Adipose tissue (tissue), 3 donors: Measurements from ENCODE around the gene CT45A9. TPM values are rescaled to one million over a fixed set of nuclear protein-coding genes. Genes with fewer than 3 reads are reported as not detected.
"Not testable (repeated sequence)": the region's sequence is repeated elsewhere in the genome, so short reads cannot be mapped to it uniquely, and the experiment has no call there.

ENCODE experiments used
- H3K27ac ChIP-seq: one replicate; pipeline ENCODE4 v1.5.1; 2013; ENCODE audit warnings: low read depth, low read length
- WGBS, 3 donors: extraction: QIAGEN DNeasy Blood & Tissue Kit; methylation state at CpG; one replicate each; pipeline ENCODE4 v1.1.7; 2013; 5-methylcytosine and 5-hydroxymethylcytosine counted together
- polyA plus RNA-seq, 3 donors: library from polyadenylated mRNA; stranded (reverse); fragments of 200-250 nt; gene quantifications; one replicate each; pipeline ENCODE4 v1.2.3, GENCODE V29; 2013
- donor health status: healthy with polysubstance abuse.
- donor health status: Bipolar disorder and iron deficiency.
- donor health status: healthy.

The CT45A9 gene, protein sequence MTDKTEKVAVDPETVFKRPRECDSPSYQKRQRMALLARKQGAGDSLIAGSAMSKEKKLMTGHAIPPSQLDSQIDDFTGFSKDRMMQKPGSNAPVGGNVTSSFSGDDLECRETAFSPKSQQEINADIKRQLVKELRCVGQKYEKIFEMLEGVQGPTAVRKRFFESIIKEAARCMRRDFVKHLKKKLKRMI
- polyA plus RNA-seq: not detected

DNA sequence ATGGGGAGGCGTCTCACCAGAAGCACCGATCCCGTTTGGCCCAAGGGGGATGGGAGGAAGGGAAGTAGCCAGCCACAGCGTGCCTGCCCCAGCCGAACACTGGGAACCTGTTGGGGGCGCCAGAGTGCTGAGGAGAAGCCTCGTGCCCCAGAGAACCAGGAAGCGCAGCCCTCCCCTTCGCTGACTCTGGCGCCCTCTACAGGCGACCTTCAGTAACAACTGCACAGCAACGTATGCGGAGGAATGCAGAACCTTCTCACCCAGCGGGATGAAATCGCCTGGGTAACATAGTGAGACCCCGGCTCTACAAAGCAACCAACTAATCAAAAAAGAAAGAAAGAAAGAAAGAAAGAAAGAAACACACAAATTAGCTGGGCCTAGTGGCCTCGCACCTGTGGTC, at the start of gene CT45A9:
Gene CT45A9, minus strand, starts transcription at position 101 of the 400 bp plus-strand sequence. CDS start 3,751 bp downstream, outside the sequence.
- WGBS, 3 donors: no CpG with 5 or more reads among the region's 17 CpGs

DNA sequence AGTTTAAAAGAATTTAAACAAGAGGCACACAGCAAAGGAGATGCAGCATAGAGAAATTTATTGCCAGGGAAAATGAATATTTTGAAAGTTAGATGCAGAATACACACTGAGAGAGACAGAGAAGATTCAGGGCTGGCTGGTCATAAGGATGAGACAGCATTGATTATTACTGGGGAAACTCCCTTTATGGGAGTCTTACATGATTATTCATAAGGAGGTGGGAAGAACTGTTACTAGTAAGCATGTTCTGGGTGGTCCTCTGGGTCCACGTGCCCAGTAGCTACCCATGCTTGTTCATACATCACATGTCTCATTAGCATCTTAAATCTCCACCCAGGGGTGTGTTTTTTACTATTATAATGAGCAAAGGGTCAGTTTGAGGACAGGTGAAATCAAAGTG, 48.9 kb upstream of the CT45A9 start:
- WGBS, 3 donors: 44 to 52% (median 47%) methylated on average over 1 of the region's 1 CpG

More for the DNA sequence above, at the start of gene CT45A9:
- not testable (repeated sequence) for H3K27ac ChIP-seq

DNA sequence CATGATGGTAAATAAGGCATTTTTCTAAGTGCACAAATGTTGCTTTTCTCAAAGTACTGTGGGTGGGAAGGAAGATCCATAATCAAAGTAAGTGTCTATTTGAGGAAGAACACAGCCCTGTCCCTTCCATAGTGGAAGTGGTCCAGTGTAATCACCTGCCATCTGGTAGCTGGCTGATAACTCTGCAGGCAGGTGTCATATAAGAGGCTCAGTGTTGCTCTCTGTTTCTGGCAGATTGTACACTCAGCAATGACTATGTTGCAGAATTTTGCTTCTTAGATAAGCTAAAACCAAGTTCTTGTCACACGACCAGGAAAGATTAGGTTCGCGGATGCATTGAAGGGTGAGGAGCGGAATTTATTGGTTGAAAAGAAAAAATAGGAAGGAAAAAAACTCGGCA, 42.8 kb upstream of the CT45A9 start:
- no peak overlapping the region for H3K27ac ChIP-seq
- WGBS, 3 donors: 64 to 88% (median 84%) methylated on average over 4 to 5 of the region's 5 CpGs

More for the DNA sequence above, 48.9 kb upstream of the CT45A9 start:
- H3K27ac ChIP-seq: not testable (repeated sequence)

DNA sequence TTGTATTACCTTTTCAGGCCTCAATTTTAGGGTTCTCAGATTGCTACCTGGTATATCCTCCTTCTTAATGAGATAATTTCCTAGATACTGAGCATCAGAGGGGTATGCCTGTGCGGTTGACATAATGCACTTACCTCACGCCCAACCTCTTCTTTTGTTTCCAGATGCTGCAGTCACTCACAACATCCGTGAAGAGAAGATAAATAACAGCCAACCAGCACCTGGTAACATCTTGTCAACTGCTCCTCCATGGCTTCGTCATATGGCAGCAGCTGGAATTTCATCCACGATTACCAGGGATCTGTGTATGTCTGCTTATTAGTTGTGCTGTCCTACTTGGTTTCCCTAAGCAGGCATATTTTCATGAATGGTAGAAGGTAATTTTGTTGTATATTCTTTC, 38.6 kb upstream of the CT45A9 start:
- 74 to 87% (median 75%) methylated on average over 5 of the region's 5 CpGs for WGBS, 3 donors

DNA sequence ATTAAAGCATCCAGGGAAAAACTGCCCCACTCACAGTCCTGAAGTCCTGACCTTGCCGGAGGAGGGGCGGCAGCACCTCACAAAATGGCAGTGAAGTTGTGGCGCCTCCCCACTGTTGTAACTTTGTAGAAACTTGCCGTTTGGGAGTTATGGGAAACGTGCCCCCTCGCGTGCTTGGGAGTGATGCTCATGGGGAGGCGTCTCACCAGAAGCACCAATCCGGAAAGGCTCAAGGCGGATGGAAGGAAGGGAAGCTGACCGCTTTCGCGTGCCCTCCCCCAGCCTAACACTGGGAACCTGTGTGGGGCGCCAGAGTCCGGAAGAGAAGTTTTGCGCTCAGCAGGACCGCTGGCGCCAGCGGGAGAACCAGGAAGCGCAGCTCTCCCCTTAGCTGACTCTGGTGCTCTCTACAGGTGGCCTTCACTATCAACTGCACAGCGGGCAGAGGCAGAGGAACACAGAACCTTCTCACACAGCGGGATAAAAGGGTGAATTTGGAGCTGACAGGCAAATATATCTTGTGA, 21.7 kb upstream of the CT45A9 start, which contains the start of the genes CT45A10 and SAGE1:
Gene CT45A10, minus strand, starts transcription at position 151 of the 524 bp plus-strand sequence. CDS start 8,100 bp downstream, outside the sequence.
Gene SAGE1, plus strand, starts transcription at position 423 of the 524 bp plus-strand sequence. CDS start 2,527 bp downstream, outside the sequence.
- 76 to 92% (median 90%) methylated on average over 22 of the region's 22 CpGs for WGBS, 3 donors
- no peak within 1 kb of the TSS for H3K27ac ChIP-seq

More for the DNA sequence above, 38.6 kb upstream of the CT45A9 start:
- H3K27ac ChIP-seq: no peak overlapping the region

DNA sequence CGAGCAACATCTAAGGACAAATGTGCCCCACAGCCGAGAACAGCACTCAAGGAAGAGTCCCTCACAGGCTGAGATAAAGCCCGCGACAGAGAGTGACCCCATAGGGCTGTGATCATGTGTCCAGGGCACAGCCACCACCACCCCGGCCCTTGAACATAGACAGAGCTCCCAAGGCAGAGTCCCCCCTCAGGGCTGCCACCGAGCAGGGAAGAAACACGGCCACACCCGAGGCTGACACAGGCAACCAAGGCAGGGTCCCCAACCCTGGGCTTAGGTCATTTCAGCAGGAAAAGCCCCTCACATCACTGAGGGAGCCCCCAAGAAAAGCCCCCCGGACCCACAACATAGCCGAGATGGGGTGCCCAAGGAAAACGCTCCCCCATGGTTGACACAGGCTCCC, 21.2 kb upstream of the CT45A9 start:
- WGBS, 3 donors: 83 to 92% (median 89%) methylated on average over 11 of the region's 11 CpGs
- H3K27ac ChIP-seq: no peak overlapping the region

- no peak overlapping the region for H3K27ac ChIP-seq
- 75 to 80% (median 79%) methylated on average over 14 of the region's 14 CpGs for WGBS, 3 donors
Observed at GRCh38 chrX:135890087-135890585, 18.5 kb upstream of the CT45A9 start.

- H3K27ac ChIP-seq: not testable (repeated sequence)
- WGBS, 3 donors: 64 to 81% (median 73%) methylated on average over 10 to 13 of the region's 15 CpGs
Observed at GRCh38 chrX:135888976-135889375, 17.4 kb upstream of the CT45A9 start.

DNA sequence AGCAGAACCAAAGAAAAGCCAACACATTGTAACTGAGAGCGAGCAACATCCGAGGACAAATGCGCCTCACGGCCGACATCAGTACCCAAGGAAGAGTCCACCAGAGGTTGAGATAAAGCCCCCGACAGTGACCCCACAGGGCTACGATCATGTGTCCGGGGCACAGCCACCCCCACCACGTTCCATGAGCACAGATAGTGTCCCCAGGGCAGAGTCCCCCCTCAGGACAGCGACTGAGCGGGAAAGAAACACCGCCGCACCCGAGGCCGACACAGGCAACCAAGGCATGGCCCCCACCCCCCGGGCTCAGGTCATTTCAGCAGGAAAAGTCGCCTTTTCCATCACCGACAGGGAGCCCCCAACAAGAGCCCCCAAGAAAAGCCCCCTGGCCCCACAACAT, 16.6 kb upstream of the CT45A9 start:
- not testable (repeated sequence) for H3K27ac ChIP-seq
- 84 to 93% (median 89%) methylated on average over 9 to 10 of the region's 18 CpGs for WGBS, 3 donors

- WGBS, 3 donors: 23 to 61% (median 44%) methylated on average over 4 of the region's 5 CpGs
- not testable (repeated sequence) for H3K27ac ChIP-seq
Observed at GRCh38 chrX:135882741-135883140, 11.1 kb upstream of the CT45A9 start.

- not testable (repeated sequence) for H3K27ac ChIP-seq
- no CpG with 5 or more reads among the region's 17 CpGs for WGBS, 3 donors
Observed at GRCh38 chrX:135854438-135854837, 17.2 kb downstream of the CT45A9 start, which contains the start of gene CT45A8. CT45A8 (minus strand) TSS chrX:135854538; CDS start chrX:135850783, 3,755 bp downstream.

GRCh38 chrX:135837180-135837579, 34.4 kb downstream of the CT45A9 start, which contains the start of gene CT45A7:
CT45A7 (minus strand) TSS chrX:135837280; CDS start chrX:135833533, 3,747 bp downstream.
- H3K27ac ChIP-seq: not testable (repeated sequence)
- WGBS, 3 donors: no CpG with 5 or more reads among the region's 17 CpGs

DNA sequence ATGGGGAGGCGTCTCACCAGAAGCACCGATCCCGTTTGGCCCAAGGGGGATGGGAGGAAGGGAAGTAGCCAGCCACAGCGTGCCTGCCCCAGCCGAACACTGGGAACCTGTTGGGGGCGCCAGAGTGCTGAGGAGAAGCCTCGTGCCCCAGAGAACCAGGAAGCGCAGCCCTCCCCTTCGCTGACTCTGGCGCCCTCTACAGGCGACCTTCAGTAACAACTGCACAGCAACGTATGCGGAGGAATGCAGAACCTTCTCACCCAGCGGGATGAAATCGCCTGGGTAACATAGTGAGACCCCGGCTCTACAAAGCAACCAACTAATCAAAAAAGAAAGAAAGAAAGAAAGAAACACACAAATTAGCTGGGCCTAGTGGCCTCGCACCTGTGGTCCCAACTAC, 51.7 kb downstream of the CT45A9 start, which contains the start of gene CT45A2:
Gene CT45A2, minus strand, starts transcription at position 101 of the 400 bp plus-strand sequence. CDS start 3,747 bp downstream, outside the sequence.
- H3K27ac ChIP-seq: not testable (repeated sequence)
- WGBS, 3 donors: no CpG with 5 or more reads among the region's 17 CpGs

Other genes with a start within 250 kb of the CT45A9 start
- gene CT45A1, start 158.2 kb downstream of the CT45A9 start, polyA plus RNA-seq: not detected
- gene CT45A3, start 103.6 kb downstream of the CT45A9 start, polyA plus RNA-seq: not detected
- not detected for gene CT45A5, start 86.3 kb downstream of the CT45A9 start, polyA plus RNA-seq
- not detected for gene CT45A6, start 69.0 kb downstream of the CT45A9 start, polyA plus RNA-seq
- not detected for gene CT45A2, start 51.8 kb downstream of the CT45A9 start, polyA plus RNA-seq
- not detected for gene CT45A7, start 34.5 kb downstream of the CT45A9 start, polyA plus RNA-seq
- not detected for gene CT45A8, start 17.3 kb downstream of the CT45A9 start, polyA plus RNA-seq
- gene CT45A10, start 21.6 kb upstream of the CT45A9 start, polyA plus RNA-seq: not detected
- not detected for gene SAGE1, start 21.9 kb upstream of the CT45A9 start, polyA plus RNA-seq
- gene MMGT1, start 102.2 kb upstream of the CT45A9 start, polyA plus RNA-seq: 10 to 100 TPM in 2 of 3 donors, 1 to 10 TPM in 1; 6.9 to 13.7 (median 11.9) TPM
- 1 to 10 TPM; 3.0 to 6.5 (median 6.0) TPM for gene SLC9A6, start 113.6 kb upstream of the CT45A9 start, polyA plus RNA-seq